ENCODE results near the gene PCK2.
"Not testable (repeated sequence)": the region's sequence is repeated elsewhere in the genome, so short reads cannot be mapped to it uniquely, and the experiment has no call there.

PCK2 gene

GRCh38 chr14:24089890-24090289, 4.2 kb upstream of the PCK2 start:
- Histone ChIP-seq H3K27ac (no peak overlapping the region), H3K4me3 (no peak overlapping the region)

GRCh38 chr14:24092110-24092504, 2.0 kb upstream of the PCK2 start:
- H3K27ac ChIP-seq = peak overlapping the region in 3 of 21 experiments; percentile 12 to 90 (median 14)
- no peak overlapping the region for H3K4me3 ChIP-seq

- Histone ChIP-seq H3K4me3 (no peak overlapping the region), H3K27ac (peak overlapping the region in 12 of 21 experiments; percentile 14 to 100 (median 94))
These were observed 1.5 kb upstream of the PCK2 start for GRCh38 chr14:24092505-24093206.

DNA sequence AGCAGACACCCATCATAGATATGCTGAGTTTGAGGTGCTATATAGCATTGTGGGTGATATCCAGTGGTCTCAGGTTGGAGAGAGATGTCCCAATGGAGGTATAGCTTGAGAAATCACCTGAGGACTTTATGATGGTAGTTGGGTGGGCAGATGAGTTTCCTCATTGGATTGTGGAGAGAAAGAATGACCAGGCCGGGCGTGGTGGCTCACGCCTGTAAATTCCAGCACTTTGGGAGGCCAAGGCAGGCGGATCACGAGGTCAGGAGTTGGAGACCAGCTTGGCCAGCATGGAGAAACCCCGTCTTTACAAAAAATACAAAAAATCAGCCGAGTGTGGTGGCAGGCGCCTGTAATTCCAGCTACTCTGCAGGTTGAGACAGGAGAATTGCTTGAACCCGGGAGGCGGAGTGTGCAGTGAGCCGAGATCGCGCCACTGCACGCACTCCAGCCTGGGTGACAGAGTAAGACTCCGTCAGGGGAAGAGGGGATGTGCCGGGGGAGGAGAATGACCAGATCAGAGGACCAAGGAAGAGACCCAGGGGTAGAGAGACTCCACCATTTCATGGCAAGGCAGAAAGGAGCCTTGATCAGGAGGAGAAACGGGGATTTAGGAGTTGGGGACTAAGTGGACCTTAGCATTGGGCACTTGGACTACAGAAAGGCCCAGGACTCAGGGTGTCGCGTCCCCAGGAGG, 757 bp upstream of the PCK2 start:
- Histone ChIP-seq H3K27ac (peak overlapping the region in 18 of 21 experiments; percentile 45 to 100 (median 96)), H3K4me3 (peak overlapping the region in 6 of 7 experiments; percentile 62 to 94 (median 74))

DNA sequence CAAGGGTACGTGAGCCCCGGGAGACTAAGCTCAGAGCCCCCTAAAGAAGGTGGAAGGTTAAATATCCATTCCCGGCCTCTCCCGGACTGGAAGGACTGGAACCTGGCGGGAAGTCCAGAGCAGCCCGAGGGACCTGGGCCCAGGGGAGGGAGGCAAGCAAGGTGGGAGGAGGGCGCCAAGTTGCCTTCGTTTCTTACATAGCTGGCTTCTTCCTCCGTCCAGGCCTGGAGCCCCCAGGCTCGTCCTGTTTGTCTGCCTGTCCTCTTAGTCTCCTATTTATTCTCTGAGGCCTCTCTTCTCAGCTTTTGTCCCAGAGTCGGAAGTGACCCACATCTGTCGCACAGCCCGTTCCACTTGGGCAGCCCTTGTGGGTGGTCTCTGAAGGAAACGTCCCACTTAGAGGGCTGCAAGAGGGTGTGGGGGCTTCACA, 745 bp downstream of the PCK2 start:
- Histone ChIP-seq H3K4me3 (peak overlapping the region; percentile 62 to 94 (median 76)), H3K27ac (peak overlapping the region; percentile 81 to 100 (median 94))

- peak overlapping the region; percentile 81 to 100 (median 94) for H3K27ac ChIP-seq
- H3K4me3 ChIP-seq = peak overlapping the region; percentile 62 to 94 (median 76)
These were observed 1.4 kb downstream of the PCK2 start for GRCh38 chr14:24095271-24096068.

DNA sequence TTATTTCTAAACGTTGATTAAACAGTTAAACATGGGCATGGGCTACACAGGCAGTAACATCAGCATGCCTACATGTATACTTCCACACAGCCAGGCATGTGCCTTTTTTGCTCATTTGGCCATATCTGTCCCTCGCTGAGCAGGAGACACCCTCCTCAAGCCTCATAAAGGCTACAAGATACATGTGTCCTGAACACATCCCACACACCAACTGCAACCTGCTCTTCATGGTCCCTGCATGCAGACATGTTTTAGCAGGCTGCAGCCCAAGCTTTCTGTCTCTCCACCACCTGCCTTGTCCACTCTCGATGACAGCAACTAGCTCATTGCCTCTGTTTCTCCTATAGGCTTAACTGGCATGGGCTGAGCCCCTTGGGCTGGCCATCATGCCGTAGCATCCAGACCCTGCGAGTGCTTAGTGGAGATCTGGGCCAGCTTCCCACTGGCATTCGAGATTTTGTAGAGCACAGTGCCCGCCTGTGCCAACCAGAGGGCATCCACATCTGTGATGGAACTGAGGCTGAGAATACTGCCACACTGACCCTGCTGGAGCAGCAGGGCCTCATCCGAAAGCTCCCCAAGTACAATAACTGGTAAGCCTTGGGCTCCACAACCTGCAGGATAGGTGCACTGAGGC, 2.6 kb downstream of the PCK2 start:
- Histone ChIP-seq H3K27ac (no peak overlapping the region), H3K4me3 (no peak overlapping the region)

DNA sequence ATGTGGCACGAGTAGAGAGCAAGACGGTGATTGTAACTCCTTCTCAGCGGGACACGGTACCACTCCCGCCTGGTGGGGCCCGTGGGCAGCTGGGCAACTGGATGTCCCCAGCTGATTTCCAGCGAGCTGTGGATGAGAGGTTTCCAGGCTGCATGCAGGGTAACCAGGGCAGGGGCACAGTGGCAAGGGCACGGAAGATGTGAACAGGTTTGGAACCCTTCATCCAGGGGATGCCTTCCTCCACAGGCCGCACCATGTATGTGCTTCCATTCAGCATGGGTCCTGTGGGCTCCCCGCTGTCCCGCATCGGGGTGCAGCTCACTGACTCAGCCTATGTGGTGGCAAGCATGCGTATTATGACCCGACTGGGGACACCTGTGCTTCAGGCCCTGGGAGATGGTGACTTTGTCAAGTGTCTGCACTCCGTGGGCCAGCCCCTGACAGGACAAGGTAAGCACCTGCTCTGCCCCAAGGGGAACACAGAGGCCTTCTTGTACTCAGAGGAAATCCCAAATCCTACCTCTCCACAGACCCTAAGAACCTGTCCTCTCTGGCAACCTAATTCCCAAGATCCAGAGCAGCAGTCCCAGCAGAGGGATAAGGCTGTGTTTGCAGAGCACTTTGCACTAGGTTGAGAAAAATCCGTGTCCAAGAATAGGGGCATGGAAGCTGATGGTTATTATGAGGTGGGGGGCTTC, 4.3 kb downstream of the PCK2 start:
- H3K27ac ChIP-seq = no peak overlapping the region
- H3K4me3 ChIP-seq = no peak overlapping the region

DNA sequence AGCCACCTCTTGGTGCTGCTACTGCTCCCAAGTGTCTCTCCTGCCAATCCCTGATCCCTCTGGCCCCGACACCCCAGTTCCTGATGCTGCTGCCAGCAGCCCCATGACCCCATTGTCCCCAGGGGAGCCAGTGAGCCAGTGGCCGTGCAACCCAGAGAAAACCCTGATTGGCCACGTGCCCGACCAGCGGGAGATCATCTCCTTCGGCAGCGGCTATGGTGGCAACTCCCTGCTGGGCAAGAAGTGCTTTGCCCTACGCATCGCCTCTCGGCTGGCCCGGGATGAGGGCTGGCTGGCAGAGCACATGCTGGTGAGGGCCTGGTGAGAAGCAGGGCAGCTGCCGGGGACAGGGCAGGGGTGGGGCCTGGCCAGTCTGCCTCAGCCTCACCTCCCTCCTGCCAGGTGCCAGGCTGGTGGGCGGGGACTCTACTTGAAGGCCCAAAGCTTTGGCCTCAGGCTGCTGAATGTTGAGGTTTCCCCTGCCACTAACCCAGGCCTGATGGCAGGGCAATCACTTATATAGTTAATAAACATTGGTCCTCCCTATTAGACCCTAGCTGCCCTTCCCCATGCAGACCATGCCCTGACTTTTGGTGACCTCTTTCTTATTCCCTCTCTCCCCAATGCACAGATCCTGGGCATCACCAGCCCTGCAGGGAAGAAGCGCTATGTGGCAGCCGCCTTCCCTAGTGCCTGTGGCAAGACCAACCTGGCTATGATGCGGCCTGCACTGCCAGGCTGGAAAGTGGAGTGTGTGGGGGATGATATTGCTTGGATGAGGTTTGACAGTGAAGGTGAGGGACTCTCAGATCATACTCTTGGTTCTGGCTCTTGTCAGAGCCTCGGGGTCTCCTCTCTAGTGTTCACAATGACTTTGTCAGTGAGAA, 5.1 kb downstream of the PCK2 start:
- no peak overlapping the region for H3K27ac ChIP-seq
- no peak overlapping the region for H3K4me3 ChIP-seq

DNA sequence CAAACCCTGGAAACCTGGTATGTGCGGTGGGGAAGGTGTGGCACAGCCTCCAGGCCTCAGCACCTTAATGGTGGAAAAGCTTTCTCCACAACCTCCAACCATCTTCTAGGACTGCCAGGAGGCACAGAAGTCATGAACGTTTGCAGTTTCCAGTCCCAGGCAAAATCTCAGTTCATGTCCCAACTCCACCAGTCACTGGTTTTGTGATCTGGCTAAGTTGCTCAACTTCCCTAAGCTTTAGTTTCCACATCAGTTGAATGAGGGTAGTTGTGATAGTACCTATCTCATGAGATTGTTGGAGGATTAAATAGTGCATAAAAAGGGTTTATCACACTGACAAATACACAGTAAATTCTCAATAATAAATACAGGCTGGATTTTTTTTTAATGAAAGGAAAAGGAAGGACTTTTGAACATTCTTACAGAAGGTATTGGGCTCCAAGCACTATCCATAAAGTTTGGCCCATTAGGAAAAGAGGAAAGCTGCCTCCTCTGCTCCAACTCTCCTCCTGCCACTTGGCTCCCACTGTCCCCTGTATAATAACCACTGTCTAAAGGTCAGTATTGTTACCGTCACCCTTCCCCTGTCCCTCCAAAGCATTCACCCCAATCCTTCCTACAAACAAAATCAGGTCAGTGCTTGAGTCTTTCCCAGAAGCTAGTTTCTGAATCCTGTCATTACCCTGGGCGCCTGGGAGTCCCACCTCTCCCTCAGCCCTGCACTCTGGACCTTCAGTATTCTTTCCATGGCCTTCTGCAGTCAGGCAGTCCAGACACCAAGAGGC, 6.3 kb downstream of the PCK2 start:
- Histone ChIP-seq H3K4me3 (no peak overlapping the region), H3K27ac (no peak overlapping the region)

- Histone ChIP-seq H3K27ac (no peak overlapping the region), H3K4me3 (no peak overlapping the region)
These were observed 6.9 kb downstream of the PCK2 start for GRCh38 chr14:24100982-24101494.

DNA sequence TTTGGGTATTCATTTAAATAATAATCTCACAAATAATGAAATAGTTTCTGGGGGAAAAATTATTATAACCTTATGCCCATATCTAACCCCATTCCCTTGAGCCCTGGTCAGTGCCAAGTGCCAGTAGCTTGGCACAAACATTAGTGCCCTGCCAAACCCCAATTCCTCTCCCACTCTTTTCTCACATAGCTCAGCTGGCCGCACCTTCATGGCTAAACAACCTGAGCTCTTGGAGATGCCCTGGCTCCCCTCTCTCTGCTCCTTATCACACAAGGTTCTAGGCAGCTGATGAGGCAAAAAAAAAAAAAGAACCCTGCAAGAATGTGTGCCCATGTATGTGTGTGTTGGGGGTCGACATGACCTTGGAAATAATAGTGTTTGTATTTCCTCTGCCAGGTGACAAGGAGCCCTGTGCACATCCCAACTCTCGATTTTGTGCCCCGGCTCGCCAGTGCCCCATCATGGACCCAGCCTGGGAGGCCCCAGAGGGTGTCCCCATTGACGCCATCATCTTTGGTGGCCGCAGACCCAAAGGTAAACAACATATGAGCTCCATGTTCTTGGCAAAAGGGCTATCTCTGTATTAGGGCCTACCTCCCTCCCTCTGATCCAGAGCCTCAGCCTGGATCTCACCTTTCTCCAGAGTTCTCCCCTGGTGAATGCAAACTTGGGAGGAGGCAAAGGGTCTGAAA, 8.4 kb downstream of the PCK2 start:
- H3K27ac ChIP-seq = no peak overlapping the region

DNA sequence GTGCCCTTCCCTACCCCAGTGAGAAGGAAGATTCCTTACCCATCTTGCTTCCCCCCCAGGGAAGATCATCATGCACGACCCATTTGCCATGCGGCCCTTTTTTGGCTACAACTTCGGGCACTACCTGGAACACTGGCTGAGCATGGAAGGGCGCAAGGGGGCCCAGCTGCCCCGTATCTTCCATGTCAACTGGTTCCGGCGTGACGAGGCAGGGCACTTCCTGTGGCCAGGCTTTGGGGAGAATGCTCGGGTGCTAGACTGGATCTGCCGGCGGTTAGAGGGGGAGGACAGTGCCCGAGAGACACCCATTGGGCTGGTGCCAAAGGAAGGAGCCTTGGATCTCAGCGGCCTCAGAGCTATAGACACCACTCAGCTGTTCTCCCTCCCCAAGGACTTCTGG, 9.3 kb downstream of the PCK2 start:
- no peak overlapping the region for H3K4me3 ChIP-seq

More for the DNA sequence above, 8.4 kb downstream of the PCK2 start:
- H3K4me3 ChIP-seq = no peak overlapping the region

GRCh38 chr14:24105609-24106239, 11.6 kb downstream of the PCK2 start:
- not testable (repeated sequence) for H3K4me3 ChIP-seq
- H3K27ac ChIP-seq = peak overlapping the region in 1 of 21 experiments; percentile 12

More for the DNA sequence above, 9.3 kb downstream of the PCK2 start:
- H3K27ac ChIP-seq = no peak overlapping the region

GRCh38 chr14:24106672-24107271, 12.7 kb downstream of the PCK2 start:
- no peak overlapping the region for H3K4me3 ChIP-seq
- peak overlapping the region in 1 of 21 experiments; percentile 39 for H3K27ac ChIP-seq

- peak overlapping the region in 8 of 21 experiments; percentile 3 to 84 (median 56) for H3K27ac ChIP-seq
- H3K4me3 ChIP-seq = no peak overlapping the region
These were observed 14.3 kb downstream of the PCK2 start for GRCh38 chr14:24108336-24108874.
